ENCODE results near the gene A2ML1.

GRCh38 chr12:8899830-8900229 lies 77.4 kb downstream of the A2ML1 start:
- TF ChIP-seq CTCF (IDR thresholded peaks at IDR 0.05) (no peak), POLR2A (IDR thresholded peaks at IDR 0.05) (no peak)

Measured in body of pancreas (tissue), 4 donors.